H54 (cell line): Measurements from ENCODE around the gene AMIGO2.
A peak's percentile ranks its signal among the peaks of the same experiment; 100 is the strongest.

Source experiments
- DNase-seq: peaks from one replicate; pipeline ENCODE4 v3.0.0; 2011; ENCODE audit warnings: low spot score, mixed read lengths; ENCODE audit not compliant: insufficient read length
- FAIRE-seq: peaks from 3 replicates; lab custom pipeline; 2011; peaks lifted over from hg19 to GRCh38; lab: Jason Lieb, UNC
- POLR2A ChIP-seq: IDR thresholded peaks from 2 replicates; pipeline ENCODE4 v1.6.1; 2011; ENCODE audit warnings: low read depth, mild to moderate bottlenecking, low read length

Gene AMIGO2

GRCh38 chr12:47107446-47107845 lies 27.7 kb upstream of the AMIGO2 start:
- no peak for FAIRE-seq
- no peak for DNase-seq
- TF ChIP-seq POLR2A: no peak

DNA sequence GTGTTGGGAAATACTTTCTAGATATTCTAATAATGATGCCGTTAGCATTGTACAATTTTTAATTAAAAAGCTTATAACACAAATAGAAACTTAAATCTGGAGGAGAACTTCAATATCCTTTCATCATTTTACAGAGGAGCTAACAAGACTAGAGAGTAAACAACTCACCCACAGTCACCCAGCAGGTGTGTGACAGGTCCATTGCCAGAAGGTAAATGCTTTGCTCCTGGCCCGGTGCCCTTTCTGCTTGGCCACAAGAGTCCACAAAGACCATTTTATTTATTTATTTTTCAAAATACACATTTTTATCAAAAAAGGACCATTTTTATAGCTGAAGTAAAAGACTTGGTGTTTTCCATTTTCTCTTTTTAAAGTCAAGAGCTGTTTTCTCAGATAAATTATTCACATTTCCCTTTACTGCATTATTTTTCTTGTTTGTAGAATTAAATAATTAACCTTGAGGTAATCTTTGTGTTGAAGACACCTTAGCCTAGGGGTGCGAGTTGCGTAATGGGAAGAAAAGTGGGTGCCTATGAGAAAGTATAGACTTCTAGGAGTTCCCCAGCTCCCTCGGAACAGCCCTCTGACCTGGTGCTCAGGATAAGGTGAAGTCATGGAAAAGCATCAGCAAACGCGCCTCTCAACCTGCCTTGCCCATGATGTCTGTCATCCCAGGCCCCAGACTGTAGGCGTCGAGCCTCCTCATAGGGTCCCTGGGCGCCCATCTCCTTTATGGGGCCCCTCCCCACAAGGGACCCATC lies 26.3 kb upstream of the AMIGO2 start:
- TF ChIP-seq POLR2A: no peak
- no peak for FAIRE-seq
- no peak for DNase-seq

- no peak for TF ChIP-seq POLR2A
- FAIRE-seq: no peak
- no peak for DNase-seq
Measured at GRCh38 chr12:47102845-47103651, 23.3 kb upstream of the AMIGO2 start.

- TF ChIP-seq POLR2A: no peak
- FAIRE-seq: no peak
Measured at GRCh38 chr12:47102406-47102805, 22.6 kb upstream of the AMIGO2 start.

GRCh38 chr12:47100160-47100559 lies 20.4 kb upstream of the AMIGO2 start:
- TF ChIP-seq POLR2A: no peak
- no peak for DNase-seq
- FAIRE-seq: peak; percentile 45

More at GRCh38 chr12:47102406-47102805, 22.6 kb upstream of the AMIGO2 start:
- no peak for DNase-seq

- TF ChIP-seq POLR2A: no peak
- FAIRE-seq: no peak
Measured at GRCh38 chr12:47099610-47100009, 19.9 kb upstream of the AMIGO2 start.

GRCh38 chr12:47098099-47098498 lies 18.3 kb upstream of the AMIGO2 start:
- TF ChIP-seq POLR2A: no peak
- DNase-seq: no peak
- no peak for FAIRE-seq

More at GRCh38 chr12:47099610-47100009, 19.9 kb upstream of the AMIGO2 start:
- no peak for DNase-seq

DNA sequence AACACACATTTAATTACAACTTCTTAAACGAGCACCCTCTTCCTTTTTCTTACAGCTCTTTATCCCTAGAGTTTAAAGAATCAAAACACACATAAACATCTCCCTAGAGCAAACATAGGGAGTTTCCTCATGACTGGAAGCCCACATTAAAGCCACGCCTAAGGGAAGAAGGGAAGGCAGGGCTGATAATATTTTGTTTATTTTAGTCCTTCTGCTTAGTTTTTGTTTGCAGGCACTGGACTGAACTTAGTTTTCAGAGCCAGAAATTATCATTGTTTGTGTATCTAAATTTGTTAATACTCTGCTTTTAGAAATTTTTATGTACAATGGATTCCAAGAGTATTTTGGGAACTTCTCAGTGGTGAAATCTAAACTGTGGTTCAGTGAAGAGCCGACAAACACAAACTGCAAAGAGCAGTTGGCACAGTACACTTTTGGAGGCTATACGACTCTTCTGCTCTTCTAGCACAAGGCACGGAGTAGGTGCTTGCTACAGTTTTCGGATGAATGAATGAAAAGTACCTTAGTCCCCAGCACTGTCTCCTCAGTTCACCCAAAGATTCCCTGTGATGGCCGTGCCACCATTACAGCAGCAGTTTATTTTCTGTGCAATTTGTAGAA lies 17.6 kb upstream of the AMIGO2 start:
- no peak for TF ChIP-seq POLR2A
- FAIRE-seq (peak; percentile 60), DNase-seq (no peak)

DNA sequence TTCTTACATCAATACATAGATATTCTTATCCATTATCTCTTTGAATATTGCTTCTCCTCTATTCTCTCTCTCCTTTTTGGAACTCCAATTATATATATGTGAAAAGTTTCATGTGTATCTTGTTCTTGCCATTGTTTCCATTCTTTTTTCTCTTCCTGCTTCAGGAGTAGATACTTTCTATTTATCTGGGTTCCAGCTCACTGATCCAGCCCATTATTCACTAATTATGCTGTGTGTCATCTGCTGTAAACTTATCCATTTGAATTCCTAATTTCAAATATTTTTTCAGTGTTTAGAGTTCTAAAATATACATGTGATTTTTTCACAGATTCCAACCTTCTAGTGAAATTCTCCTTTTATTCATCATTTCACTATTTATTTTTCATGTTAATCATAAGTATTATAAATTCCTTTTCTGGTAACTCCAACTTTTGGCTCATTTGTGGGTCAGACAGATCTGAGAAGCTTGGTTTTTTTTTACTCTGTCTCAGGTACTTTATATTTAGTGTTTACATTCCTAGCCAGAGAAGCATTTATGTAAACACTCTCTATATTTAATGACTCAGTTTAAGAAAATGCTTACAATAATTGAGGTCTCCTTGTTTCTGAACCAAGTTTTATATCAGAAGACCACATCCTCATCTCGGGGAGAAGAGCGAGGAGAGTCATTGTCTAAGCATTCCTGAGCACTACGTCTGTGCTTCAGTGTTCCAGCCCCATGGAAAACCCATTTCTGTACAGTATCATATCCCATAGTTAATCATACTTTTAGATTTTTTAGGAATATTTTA lies 15.9 kb upstream of the AMIGO2 start:
- peak; percentile 32 for DNase-seq
- no peak for TF ChIP-seq POLR2A
- peak; percentile 96 for FAIRE-seq

- no peak for TF ChIP-seq POLR2A
- FAIRE-seq: peak; percentile 86
- no peak for DNase-seq
Measured at GRCh38 chr12:47094804-47095203, 15.0 kb upstream of the AMIGO2 start.

- DNase-seq (no peak), FAIRE-seq (no peak)
- TF ChIP-seq POLR2A: no peak
Measured at GRCh38 chr12:47091009-47091408, 11.2 kb upstream of the AMIGO2 start.

DNA sequence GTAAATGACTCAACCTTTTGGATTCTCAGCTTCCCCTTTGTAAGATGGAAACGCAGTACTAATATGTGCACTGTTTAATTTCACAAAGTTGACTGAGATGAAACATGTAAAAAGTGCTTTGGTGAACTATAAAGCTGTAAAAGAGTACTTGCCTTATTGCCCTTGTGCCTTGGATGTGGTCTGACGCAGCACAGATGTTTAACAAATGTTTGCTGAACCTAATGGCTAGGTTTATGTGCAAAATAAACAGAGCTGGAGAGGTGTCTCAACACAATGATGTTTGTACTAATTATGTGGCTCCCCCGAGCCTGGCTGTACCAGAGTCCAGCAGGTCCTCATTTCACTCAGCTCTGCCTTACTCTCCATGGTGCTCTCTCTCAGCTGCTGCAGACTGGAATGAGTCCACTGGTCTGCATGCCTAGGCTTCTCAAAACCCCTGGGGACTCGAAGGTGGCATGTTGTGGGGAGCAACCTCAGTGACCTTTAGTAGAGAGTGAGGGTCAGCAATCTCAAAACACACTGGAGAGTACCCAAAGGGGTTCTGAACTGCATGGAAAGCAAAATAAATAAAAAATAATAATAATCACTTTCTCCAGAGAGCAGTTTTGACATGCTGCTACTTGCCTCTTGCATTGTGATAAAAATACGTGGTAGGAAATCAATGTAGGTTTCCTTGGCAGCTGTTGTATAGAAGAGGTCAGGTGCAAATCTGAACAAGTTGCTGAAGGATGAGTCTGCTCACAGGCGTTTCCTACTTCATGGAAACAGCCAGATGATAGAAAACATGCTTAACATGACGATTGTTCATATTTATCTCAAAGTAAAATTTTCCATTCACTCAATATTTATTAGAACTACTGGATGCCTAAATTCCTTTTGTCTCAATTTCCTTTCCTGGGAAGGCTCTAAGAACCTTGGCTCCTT lies 8.5 kb upstream of the AMIGO2 start:
- DNase-seq: no peak
- FAIRE-seq: peak; percentile 95
- TF ChIP-seq POLR2A: no peak
